Keratinocyte (primary cell): ENCODE data around the gene ACOXL. TPM values are rescaled to one million over a fixed set of nuclear protein-coding genes. Genes with fewer than 3 reads are reported as not detected.
"Not testable (repeated sequence)": the region's sequence is repeated elsewhere in the genome, so short reads cannot be mapped to it uniquely, and the experiment has no call there.

Source experiments
- DNase-seq: peaks from one replicate; pipeline ENCODE4 v3.0.0-alpha.2; 2011; ENCODE audit warnings: low read depth, missing footprints, low spot score
- FAIRE-seq: peaks from 2 replicates; lab custom pipeline; 2011; peaks lifted over from hg19 to GRCh38; lab: Jason Lieb, UNC
- H2AFZ ChIP-seq: 2 replicates; pipeline ENCODE4 v1.6.0; 2012; ENCODE audit warnings: low read length, control low read depth, inconsistent platforms; ENCODE audit not compliant: control insufficient read depth
- H3K27ac ChIP-seq: 2 replicates; pipeline ENCODE4 v1.5.1; 2011; ENCODE audit warnings: low read length; ENCODE audit not compliant: control insufficient read depth, insufficient read depth
- H3K27me3 ChIP-seq: 3 replicates; pipeline ENCODE4 v1.6.0; 2011; ENCODE audit warnings: low read length; ENCODE audit not compliant: control insufficient read depth, insufficient read depth; ENCODE audit errors: extremely low read depth
- H3K36me3 ChIP-seq, 2 experiments: 2 replicates in 1 of 2; 3 replicates in 1 of 2; pipeline ENCODE4 v1.5.1; 2011; ENCODE audit warnings: low read length in 2 of 2, mild to moderate bottlenecking in 1 of 2; ENCODE audit not compliant: control insufficient read depth in 2 of 2, insufficient read depth in 2 of 2; ENCODE audit errors: extremely low read depth in 1 of 2
- H3K4me1 ChIP-seq: 3 replicates; pipeline ENCODE4 v1.5.1; 2011; ENCODE audit warnings: low read length; ENCODE audit not compliant: control insufficient read depth, insufficient read depth; ENCODE audit errors: extremely low read depth
- H3K4me2 ChIP-seq: 3 replicates; pipeline ENCODE4 v1.6.0; 2011; ENCODE audit warnings: low read depth, low read length; ENCODE audit not compliant: control insufficient read depth, insufficient read depth; ENCODE audit errors: extremely low read depth
- H3K4me3 ChIP-seq, 3 experiments: fragments of 200-600 bp in 1 of 3; sonication (generic) in 1 of 3; 2 replicates in 2 of 3; 3 replicates in 1 of 3; pipeline ENCODE4 v1.5.1; 2011 to 2016; ENCODE audit warnings: low read length in 3 of 3, mild to moderate bottlenecking in 3 of 3, control low read depth in 2 of 3, inconsistent platforms in 1 of 3, low read depth in 1 of 3, mixed read lengths in 1 of 3, mixed run types in 1 of 3, moderate library complexity in 1 of 3; ENCODE audit not compliant: control insufficient read depth in 2 of 3, insufficient read depth in 2 of 3; ENCODE audit errors: extremely low read depth in 1 of 3
- H3K79me2 ChIP-seq: 2 replicates; pipeline ENCODE4 v1.6.0; 2012; ENCODE audit warnings: low read length; ENCODE audit not compliant: control insufficient read depth, insufficient read depth
- H3K9ac ChIP-seq: 3 replicates; pipeline ENCODE4 v1.6.0; 2011; ENCODE audit warnings: low read length; ENCODE audit not compliant: control insufficient read depth, insufficient read depth; ENCODE audit errors: extremely low read depth
- H3K9me1 ChIP-seq: 3 replicates; pipeline ENCODE4 v1.6.0; 2011; ENCODE audit warnings: low read length; ENCODE audit not compliant: control insufficient read depth, insufficient read depth; ENCODE audit errors: extremely low read depth
- H3K9me3 ChIP-seq: 2 replicates; pipeline ENCODE4 v1.5.1; 2012; ENCODE audit warnings: low read depth, low read length; ENCODE audit not compliant: control insufficient read depth
- H4K20me1 ChIP-seq: 3 replicates; pipeline ENCODE4 v1.6.0; 2011; ENCODE audit warnings: low read length; ENCODE audit not compliant: control insufficient read depth, insufficient read depth; ENCODE audit errors: extremely low read depth
- CTCF ChIP-seq, 3 experiments: IDR thresholded peaks in 1 of 3; conservative IDR thresholded peaks in 1 of 3; optimal IDR thresholded peaks in 1 of 3; 2 replicates in 2 of 3; 3 replicates in 1 of 3; pipeline versions ENCODE3 to v1.5.1; 2011; ENCODE audit warnings: low read length in 3 of 3, mild to moderate bottlenecking in 3 of 3, moderate library complexity in 2 of 3, control low read depth in 1 of 3, inconsistent platforms in 1 of 3; ENCODE audit not compliant: insufficient read depth in 2 of 3; ENCODE audit errors: extremely low read depth in 1 of 3
- EZH2 ChIP-seq: IDR thresholded peaks from one replicate; pipeline ENCODE4 v1.6.1; 2012; ENCODE audit warnings: inconsistent platforms, mild to moderate bottlenecking, low read length, moderate library complexity
- dilution Hi-C: fragments of 300-500 bp; cut with MboI; formaldehyde crosslinking; loops from one replicate; pipeline ENCODE4 v1.7.0; 2020; ENCODE audit warnings: low sequenced_read_pairs; ENCODE audit not compliant: extremely low pct_ligation_motif_present
- polyA plus RNA-seq, 5 experiments: library from polyadenylated mRNA; depleted of rRNA in 3 of 5; stranded (reverse) in 3 of 5; stranded (forward) in 1 of 5; unstranded in 1 of 5; fragments of >200 nt; gene quantifications; 1 replicate in 1 of 5; 2 replicates in 3 of 5; 3 replicates in 1 of 5; pipeline versions ENCODE4 v1.2.1 to v1.2.3, GENCODE V29; 2011 to 2012; ENCODE audit warnings: missing spikeins in 2 of 5, low read depth in 1 of 5, low replicate concordance in 1 of 5

Gene ACOXL
- polyA plus RNA-seq, 1 donor (not counting 4 experiments of a cell fraction or from before 2014, with no cell fraction given), result 0.04 TPM

GRCh38 chr2:111072220-111072871 lies 340.0 kb downstream of the ACOXL start:
- Histone ChIP-seq H4K20me1 (no peaks in the 10 kb centered on the region), H3K36me3 (no peaks in the 10 kb centered on the region), H2AFZ (no peak overlapping the region), H3K4me3 (no peak overlapping the region), H3K27ac (no peak overlapping the region), H3K4me1 (peaks cover 12% of the 10 kb centered on the region), H3K4me2 (no peak overlapping the region), H3K9me3 (no peaks in the 10 kb centered on the region), H3K27me3 (no peaks in the 10 kb centered on the region), H3K79me2 (no peaks in the 10 kb centered on the region), H3K9ac (no peak overlapping the region), H3K9me1 (no peaks in the 10 kb centered on the region)
- FAIRE-seq (no peak), DNase-seq (no peak)
- dilution Hi-C loops, result no loop called here
- TF ChIP-seq EZH2 (no peak), CTCF (optimal IDR thresholded peaks at IDR 0.05 in 1 of 3, IDR thresholded peaks at IDR 0.05 in 1 of 3, conservative IDR thresholded peaks at IDR 0.05 in 1 of 3; ENCODE audit: extremely low read depth in 1 of 3, insufficient read depth in 2 of 3, low read length in 3 of 3) (no peak)

GRCh38 chr2:111082659-111083058 lies 350.3 kb downstream of the ACOXL start:
- H3K27me3 ChIP-seq, H3K9me3 ChIP-seq, H3K4me1 ChIP-seq, H3K9ac ChIP-seq, H4K20me1 ChIP-seq, H2AFZ ChIP-seq, dilution Hi-C loops, H3K4me2 ChIP-seq, H3K79me2 ChIP-seq, H3K4me3 ChIP-seq, H3K9me1 ChIP-seq, H3K36me3 ChIP-seq, FAIRE-seq, H3K27ac ChIP-seq, DNase-seq: not testable (repeated sequence)

GRCh38 chr2:111091811-111092211 lies 359.4 kb downstream of the ACOXL start:
- H3K36me3 ChIP-seq, result no peaks in the 10 kb centered on the region
- no peak overlapping the region for H3K9ac ChIP-seq
- TF ChIP-seq CTCF (optimal IDR thresholded peaks at IDR 0.05 in 1 of 3, IDR thresholded peaks at IDR 0.05 in 1 of 3, conservative IDR thresholded peaks at IDR 0.05 in 1 of 3; ENCODE audit: extremely low read depth in 1 of 3, insufficient read depth in 2 of 3, low read length in 3 of 3), result no peak
- no peak for TF ChIP-seq EZH2
- H3K9me1 ChIP-seq, result no peaks in the 10 kb centered on the region
- no peak for FAIRE-seq
- dilution Hi-C loops, result no loop called here
- DNase-seq, result no peak
- H3K4me3 ChIP-seq, result no peak overlapping the region
- no peaks in the 10 kb centered on the region for H3K9me3 ChIP-seq
- no peak overlapping the region for H2AFZ ChIP-seq
- no peaks in the 10 kb centered on the region for H4K20me1 ChIP-seq
- no peak overlapping the region for H3K4me2 ChIP-seq
- no peak overlapping the region for H3K27ac ChIP-seq
- H3K79me2 ChIP-seq, result no peaks in the 10 kb centered on the region
- peaks cover 16% of the 10 kb centered on the region for H3K27me3 ChIP-seq
- H3K4me1 ChIP-seq, result no peaks in the 10 kb centered on the region
